Pons (tissue), 1 donor: Measurements from ENCODE around the gene NRXN3.

Source experiments
- DNase-seq: peaks from one replicate; pipeline ENCODE4 v3.0.0-alpha.2; 2016; ENCODE audit warnings: low spot score

Gene NRXN3

GRCh38 chr14:78243187-78243586 is 73.0 kb downstream of the NRXN3 start:
- no peak for DNase-seq

DNA sequence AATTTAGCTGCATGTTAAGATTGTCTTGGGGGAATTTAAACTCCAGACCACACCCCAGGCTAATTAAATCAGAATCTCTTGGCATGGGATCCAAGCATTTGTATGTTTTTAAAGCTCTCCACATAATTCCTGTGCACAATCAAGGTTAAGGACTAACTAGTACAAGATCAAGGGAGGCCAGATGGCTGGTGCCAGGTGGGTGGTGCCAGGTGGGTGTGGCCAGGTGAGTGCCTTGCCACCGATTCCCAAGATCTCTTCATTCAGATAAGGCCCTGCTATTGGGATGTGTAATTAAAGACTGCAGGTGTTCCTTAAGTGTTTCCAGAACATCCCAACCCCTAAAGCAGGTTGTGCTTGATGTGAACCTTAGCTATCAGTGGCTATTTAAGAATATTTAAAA is 75.1 kb downstream of the NRXN3 start:
- no peak for DNase-seq

- DNase-seq, result no peak
These were observed 78.4 kb downstream of the NRXN3 start for GRCh38 chr14:78248501-78249090.

DNA sequence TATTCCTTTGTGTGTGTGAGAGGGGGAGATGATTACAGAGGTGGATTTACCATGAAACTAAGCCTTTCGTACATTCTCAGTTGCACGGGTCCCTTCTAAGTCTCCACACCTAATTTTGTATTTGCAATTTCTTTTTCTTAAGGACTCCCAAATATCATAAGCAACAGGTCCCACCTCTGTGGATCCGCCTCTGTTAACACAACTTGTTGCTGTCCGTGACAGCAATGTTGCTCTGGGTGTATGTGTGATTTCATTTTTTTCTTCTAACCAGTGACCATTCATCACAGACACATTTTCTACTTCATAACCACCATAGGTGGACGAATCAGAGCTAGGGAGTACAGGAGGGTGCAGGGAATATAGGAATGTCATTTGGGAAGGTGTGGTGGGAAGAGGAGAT is 81.1 kb downstream of the NRXN3 start:
- DNase-seq, result no peak

GRCh38 chr14:78253986-78254385 is 83.8 kb downstream of the NRXN3 start:
- no peak for DNase-seq

- DNase-seq, result no peak
These were observed 84.8 kb downstream of the NRXN3 start for GRCh38 chr14:78254911-78255461.

DNA sequence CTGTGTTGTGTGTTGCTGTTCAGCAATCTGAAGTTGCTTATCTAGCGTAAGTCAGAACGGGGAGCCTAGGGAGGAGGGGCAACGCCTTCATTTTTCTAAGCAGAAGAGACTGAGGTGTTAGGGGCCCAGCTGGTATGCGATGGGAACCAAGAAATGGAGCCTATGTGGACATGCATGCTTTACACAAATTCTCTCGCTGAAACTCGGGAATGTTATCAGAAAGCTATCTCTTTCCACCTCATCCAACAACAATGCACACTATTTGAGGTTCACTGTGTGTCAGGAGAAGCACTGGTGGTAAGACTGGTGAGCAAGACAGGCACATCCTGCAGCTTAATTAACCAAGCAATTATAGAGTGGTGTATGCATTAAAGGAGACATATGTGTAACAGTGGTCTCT is 89.7 kb downstream of the NRXN3 start:
- no peak for DNase-seq

DNA sequence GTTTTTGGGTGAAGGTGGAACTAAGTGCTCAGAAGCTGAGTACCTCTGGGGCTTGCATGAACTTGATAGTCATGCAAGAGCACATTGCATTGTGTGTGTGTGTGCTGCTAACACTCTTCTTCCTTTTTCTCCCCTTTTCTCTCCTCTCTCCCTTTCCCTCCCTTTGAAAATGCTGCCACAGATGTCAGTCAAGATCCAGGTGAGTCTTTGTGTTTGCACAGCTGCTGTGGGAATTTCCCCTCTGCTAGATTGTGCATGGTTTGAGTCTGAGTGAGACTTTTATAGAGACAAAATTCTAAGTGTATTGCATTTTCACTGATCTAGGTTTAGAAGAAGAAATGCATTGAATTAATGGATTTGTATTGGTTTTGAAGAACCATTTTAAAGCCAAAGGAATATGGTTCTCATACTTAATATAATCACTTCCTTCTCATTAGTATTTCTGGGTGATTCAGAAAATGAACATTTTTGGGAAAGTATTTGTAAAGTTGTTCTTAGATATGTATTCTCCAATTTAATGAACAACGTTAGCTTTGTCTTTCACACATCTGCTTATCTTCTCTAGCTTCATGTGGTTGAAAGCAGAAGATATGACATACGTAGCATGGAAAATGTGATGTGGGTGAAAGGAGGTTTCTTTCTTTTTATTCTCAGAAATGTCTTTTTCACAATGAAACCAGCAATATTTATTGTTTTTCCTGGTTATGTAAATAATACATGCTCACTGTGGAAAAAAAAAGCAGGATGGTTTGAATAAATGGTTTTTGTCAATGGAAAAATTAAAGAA is 108.5 kb downstream of the NRXN3 start:
- no peak for DNase-seq

- DNase-seq, result no peak
These were observed 112.3 kb downstream of the NRXN3 start for GRCh38 chr14:78282437-78282836.

DNA sequence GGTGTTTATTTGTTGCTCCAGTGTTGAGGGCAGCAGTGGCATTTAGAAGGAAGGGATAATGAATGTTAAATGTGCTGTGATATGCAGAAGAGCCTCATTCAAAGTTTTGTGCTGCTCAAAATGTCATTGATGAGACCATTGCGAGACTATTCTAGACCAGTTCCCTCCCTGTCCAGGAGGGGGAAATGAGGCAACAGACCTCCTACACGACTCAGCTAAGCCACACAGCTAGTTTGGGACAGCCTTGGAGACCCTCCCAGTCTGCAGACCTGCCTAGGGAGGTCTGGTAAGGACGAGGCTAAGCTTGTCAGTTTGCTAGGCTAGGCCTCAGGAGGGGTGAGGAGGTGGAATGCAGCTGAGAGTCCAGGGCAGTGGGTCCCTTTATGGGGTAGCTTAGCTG is 116.0 kb downstream of the NRXN3 start:
- no peak for DNase-seq

GRCh38 chr14:78292003-78292402 is 121.8 kb downstream of the NRXN3 start:
- DNase-seq, result no peak

DNA sequence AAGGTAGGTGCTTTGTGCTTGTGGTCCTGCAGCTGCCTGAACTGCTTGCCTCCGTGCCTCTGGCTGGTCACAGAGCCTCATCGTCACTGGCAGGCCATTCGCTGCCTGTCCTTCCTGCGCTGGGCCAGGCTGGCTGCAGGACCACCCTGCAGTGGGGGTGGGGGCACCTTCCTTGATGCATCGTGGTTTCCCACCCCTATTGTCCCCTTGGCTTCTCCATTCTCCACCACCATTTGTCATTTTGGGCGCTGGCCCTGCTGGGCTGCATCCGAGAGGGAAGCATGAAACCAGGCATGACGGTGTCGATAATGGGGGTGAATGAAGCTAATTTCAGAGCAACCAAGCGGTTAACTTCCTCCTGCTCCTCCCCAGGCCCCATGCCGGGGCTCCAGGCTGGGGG is 127.7 kb downstream of the NRXN3 start:
- no peak for DNase-seq

- no peak for DNase-seq
These were observed 128.1 kb downstream of the NRXN3 start for GRCh38 chr14:78298298-78298697.

DNA sequence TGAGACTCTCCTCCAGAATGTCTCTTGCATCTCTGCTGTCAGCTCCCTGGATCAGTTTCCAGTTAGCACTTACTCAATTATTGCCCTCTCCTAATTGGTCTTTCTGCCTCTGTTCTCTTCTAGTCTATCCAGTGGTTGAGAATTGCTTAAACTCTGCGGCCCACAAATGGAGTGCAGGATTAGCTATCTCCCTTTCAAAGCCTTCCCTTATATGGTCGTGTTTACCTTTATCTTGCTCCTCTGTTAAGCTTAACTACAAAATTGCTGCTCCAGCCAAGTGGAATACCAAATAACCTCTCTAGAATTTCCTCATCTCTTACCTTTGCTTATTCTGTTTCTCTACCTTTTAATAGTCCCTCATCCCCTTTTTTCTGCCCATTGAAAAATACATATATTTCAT is 132.7 kb downstream of the NRXN3 start:
- DNase-seq, result no peak

DNA sequence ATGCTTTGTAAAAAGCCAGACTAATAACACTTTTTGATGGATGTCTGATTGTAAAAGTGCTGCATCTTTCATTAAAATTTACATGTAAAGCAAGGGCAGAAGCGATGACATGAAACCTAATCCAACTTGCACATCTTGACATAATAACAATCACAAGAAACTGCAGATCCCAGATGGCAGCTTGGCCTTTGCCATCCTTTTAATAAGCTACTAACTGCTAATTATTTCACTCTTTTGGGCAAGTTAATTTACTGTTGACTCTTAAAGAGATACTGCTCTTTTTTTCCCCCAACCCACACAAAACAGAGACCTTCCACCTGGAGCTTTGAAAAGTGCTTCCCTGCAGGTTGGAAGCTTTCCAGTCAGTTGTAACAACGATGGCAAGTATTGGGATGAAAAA is 137.5 kb downstream of the NRXN3 start:
- DNase-seq, result no peak

GRCh38 chr14:78308079-78308478 is 137.9 kb downstream of the NRXN3 start:
- no peak for DNase-seq

DNA sequence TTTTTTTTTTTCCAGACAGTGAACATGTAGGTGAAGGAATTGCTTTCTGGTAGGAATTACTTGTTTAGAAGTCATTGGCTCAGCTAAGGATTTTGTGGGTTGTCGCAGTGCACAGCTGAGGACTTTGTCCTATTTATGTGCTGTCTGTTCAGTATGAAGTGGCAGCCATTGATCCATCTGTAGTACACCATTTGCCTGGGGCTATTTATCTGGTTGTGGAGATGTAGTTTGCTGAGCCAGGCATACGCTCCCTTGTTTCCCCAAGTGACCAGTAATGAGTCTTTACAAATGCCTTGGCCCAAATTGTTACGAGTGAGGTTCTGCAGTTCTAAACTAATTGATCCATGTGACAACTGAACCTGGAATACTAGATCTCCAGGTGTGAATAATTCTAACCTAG is 140.1 kb downstream of the NRXN3 start:
- DNase-seq, result no peak

DNA sequence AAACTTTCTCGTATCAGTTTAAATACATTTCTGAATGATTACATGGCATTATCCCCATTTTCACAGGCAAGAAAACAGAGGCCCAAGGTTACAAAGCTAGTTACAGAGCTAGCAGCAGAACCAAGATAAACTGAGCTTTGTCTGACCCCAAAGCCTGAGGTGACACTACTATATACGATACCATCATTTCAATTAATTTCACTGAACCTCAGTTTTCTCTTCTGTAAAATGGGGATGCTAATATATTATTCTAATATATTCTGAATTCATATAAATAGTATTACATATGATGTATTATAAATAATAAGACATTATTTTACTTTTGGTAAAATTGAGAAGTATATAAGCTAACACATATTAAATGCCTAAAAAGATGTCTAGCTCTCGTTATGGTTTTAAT is 143.3 kb downstream of the NRXN3 start:
- no peak for DNase-seq

- no peak for DNase-seq
These were observed 144.3 kb downstream of the NRXN3 start for GRCh38 chr14:78314484-78314883.

- no peak for DNase-seq
These were observed 145.9 kb downstream of the NRXN3 start for GRCh38 chr14:78316052-78316451.

GRCh38 chr14:78316786-78317185 is 146.6 kb downstream of the NRXN3 start:
- DNase-seq, result no peak

DNA sequence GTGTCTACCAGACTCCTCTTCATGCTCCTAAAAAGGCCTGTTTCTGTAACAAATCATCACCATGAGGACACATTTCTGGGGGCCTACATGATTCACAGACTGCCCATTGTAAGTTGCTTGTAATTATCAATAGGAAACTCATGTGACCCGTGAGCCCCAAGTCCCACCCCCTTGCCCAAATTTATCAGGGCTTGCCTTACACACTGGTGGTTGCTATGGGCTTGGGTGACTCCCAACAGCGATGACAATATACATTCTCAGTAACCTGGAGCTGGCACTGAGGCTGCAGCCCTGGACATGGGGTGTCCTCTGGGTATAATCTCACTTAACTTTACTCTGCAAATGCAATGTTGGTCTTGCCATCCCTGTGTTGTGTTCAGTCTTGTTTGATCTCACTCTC is 149.2 kb downstream of the NRXN3 start:
- DNase-seq, result no peak

DNA sequence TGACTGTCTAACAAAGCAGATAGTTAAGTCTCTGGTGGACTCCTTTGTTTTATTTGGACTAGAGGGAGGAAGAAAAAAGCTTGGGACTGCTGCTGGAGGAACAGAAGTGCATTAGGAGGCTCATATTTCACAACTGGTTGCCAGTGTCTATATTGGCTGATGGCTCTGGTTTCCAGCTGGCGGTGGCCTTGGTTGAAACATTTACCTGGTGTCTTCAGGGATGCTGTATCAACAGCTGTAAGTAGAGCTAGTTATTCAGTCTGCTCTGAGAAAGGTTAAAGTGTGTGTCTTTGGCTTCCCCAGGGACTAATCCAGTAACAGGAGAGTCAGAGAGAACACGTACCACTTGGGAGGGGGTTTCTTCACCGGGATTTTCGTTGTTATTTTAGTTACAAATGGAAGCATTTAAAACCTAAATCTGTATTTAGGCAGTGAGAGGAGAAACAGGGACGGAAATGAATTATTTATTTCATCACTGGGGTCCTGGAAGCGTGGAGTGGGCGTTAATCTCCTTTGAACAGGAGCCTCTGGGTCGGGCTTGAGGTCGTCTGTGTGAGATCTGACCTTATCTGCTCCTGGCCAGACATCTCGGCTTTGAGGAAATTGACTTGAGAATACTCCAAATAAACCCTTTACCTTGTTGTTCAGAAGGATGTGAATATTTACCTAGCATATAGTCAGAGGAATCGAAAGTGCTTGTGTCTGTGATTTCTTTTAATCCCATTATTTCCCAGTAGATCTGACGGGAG is 149.9 kb downstream of the NRXN3 start:
- no peak for DNase-seq
